HG02970 (cell line): ENCODE measurements around the gene SEC23IP.
"Not testable (repeated sequence)": the region's sequence is repeated elsewhere in the genome, so short reads cannot be mapped to it uniquely, and the experiment has no call there.

Source experiments
- ATAC-seq: cut with Tn5 transposase; IDR thresholded peaks from one replicate; pipeline ENCODE4 v1.9.1; 2021; ENCODE audit warnings: mild to moderate bottlenecking, moderate library complexity, moderate number of reproducible peaks; ENCODE audit not compliant: unreplicated experiment, low FRiP score

SEC23IP gene

DNA sequence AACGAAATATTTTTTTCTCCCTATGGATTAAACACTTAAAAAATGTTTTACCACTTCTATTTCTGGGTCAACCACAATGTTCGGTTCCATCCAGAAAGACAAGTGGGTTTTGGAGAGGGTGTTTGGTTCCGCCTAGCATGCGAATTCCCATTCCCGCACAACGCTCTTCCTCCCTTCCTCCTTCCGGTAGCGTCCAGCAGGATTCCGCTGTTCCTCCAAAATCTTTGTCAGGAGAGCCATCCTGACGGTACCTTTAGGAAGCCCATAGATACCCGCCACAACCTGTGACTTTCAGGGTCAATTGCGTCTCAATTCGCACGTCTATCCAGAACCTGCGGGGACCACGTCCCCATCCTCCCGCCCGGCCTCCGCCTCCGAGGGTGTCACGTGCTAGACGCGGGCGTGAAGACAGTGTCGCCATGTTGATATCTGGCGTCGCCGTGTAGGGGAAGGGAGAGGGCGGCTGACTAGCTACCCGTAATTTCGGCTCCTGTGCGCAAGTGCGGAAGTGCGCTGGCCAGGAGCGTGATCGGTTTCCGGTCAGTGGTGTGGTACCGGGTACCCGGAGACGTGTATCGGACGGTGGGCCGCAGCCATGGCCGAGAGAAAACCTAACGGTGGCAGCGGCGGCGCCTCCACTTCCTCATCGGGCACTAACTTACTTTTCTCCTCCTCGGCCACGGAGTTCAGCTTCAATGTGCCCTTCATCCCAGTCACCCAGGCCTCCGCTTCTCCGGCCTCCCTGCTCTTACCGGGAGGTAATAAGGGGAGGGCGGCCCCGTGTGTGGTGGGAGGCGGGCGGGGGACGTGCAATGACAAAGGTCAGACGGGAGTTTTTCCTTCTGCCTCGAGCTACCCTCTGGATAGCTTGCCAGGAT, at the start of gene SEC23IP:
Gene SEC23IP, plus strand, starts transcription at position 543 of the 878 bp plus-strand sequence. Its CDS starts 53 bp downstream, at position 596.
- ATAC-seq, result peak; percentile 96

DNA sequence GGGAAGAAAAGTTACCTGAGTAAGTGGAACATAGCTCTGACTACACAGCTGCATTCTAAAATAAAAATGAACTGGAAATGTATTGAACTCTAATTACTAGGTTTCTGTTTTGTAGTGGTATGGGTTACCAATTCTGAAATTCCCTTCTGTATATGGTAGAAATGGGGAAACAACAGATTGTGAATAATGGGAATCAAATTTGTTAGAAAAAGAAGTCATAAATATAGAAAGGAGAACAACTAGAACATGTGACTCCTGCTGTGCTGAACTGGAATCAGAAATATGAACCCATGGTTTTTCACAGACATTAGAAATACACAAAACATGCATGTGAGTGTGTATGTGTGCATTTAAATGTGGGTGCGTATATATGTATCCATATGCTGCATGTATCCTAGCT, 46.9 kb upstream of the SEC23IP start:
- no peak for ATAC-seq

DNA sequence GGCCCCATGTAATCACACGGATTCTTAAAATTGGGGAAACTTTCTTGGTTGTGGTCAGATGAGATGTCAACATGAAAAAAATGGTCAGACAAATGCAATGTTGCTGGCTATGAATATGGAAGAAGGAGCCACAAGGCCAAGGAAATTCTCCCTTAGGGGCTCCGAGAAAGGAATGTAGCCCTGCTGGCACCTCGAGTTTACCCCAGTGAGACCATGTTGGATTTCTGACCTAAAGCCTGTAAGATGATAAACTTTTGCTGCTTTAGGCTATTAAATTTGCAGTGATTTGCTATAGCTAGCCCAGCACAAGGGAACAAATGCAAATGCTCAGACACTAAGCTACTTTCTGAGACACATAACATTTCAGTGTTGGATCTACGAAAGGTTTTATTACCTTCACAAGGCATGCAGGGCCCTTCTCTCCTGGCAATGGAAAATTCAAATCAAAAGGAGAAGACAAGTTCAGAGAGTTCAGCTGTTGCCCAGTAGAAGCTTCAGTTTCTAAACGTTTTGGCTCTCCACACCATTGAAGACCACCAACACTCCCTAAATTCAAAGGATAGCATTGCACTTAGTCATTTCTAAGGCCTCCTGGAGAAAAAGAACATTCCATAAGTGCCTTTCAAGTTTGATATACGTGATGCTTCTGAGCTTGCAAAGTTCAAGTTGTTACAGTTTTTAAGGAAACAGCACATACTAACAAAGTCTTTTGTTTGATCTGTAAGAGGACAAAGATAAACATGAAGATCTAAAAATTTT, 43.3 kb upstream of the SEC23IP start:
- ATAC-seq, result no peak

DNA sequence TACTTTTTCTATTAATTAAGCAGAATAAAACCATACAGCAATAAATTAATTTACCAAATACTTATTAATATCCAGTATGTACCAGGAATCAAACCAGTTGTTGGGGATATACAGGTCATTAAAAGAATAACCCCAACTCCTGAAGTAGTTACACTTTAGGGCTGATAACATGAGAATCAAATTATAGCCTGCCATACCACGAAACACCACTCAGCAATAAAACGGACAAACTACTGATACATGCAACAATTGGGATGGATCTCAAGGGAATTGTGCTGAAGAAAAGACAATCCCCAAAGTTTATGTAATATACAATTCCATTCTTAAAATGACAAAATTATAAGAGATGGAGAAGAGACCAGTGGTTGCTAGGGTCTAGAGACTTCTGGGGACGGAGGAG, 42.6 kb upstream of the SEC23IP start:
- ATAC-seq, result no peak

DNA sequence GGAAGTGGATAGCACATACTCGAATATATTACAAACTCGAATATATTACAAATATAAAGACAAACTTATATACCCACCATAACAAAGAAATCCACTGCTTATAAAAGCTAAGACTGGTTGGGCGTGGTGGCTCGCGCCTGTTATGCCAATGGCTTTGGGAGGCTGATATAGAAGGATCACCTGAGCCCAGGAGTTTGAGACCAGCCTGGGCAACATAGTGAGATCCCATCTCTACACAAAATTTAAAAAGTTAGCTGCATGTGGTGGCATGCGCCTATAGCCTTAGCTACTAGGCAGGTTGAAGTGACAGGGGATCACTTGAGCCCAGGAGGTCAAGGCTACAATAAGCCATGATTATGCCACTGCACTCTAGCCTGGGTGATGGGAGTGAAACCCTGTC, 40.3 kb upstream of the SEC23IP start:
- no peak for ATAC-seq

- ATAC-seq, result no peak
Measured at GRCh38 chr10:119852822-119853221, 39.7 kb upstream of the SEC23IP start.

- no peak for ATAC-seq
Measured at GRCh38 chr10:119853574-119853973, 39.0 kb upstream of the SEC23IP start.

DNA sequence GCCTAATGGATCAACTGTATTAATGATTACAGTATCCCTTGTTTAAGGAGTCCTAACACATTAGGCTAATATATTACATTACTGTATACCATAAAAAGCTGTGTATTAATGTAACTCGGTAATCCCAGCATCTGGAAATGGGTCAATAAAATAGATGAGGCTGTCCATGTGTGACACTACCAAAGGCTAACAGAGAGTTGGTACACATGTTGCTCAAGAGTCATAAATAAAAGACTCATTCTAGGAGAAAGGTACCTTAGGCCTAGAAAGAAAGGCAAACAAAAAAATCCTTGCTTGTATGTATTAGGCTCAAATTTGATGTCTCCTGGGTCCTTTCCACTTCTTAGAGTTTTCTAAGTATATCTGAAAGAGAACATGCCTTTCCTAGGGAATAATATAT, 34.5 kb upstream of the SEC23IP start:
- no peak for ATAC-seq

GRCh38 chr10:119859420-119860258, 32.9 kb upstream of the SEC23IP start:
- no peak for ATAC-seq

DNA sequence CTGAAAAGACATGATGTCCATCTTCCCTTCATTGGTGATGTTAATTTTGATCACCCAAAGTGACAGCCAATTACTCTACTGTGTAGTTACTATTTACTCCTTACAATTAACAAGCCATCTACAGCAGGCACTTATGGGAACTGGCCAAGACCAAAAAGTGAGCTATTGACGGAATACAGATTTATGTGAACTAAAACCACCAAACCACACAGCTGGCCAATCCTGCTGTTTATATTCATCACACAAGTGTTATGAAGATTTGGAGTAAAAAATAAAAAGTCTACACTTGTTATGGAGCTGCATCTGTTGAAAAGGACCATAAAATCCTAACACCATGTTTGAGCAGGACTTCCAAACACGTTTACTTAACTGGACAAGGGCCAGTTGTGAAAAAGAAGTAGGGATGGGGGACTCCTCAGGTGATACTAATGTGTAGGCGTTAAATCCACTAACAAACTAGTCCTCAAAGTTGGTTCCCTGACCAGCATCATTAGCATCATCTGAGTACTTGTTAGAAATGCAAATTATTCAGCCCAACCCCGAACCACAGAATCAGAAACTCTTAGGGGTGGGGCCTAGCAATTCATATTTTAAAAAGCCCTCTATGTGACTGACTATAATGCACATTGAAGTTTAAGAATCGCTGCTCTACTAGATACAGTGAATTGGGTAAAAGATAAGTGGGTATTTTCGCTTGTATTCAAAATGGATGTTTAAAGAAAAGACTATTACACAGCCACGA, 31.5 kb upstream of the SEC23IP start:
- ATAC-seq, result no peak

- ATAC-seq, result no peak
Measured at GRCh38 chr10:119862524-119862923, 30.0 kb upstream of the SEC23IP start.

DNA sequence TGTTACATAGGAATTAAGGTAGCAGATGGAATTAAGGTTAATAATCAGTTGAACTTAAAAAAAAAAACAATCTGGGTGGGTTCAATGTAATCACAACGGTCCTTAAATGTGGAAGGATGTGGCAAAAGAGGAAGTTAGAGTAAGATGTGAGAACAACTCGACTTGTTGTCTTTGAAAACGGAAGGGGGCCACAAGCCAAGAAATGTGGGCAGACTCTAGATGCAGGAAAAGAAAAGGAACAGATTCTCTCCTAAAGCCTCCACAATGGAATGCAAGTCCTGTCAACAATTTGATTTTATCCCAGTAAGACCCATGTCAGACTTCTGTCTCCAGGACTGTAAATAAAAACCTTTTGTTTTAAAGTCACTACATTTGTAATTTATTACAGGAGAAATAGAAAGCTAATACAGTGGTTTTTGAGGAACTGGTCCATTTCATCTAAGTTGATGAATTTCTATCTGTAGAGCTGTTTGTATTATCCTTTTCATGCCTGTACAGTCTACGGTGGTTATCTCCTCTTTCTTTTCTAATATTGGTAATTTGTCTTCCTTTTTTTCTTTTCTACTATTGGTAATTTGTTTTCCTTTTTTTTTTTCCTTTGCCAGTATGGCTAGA, 28.5 kb upstream of the SEC23IP start:
- ATAC-seq, result no peak

DNA sequence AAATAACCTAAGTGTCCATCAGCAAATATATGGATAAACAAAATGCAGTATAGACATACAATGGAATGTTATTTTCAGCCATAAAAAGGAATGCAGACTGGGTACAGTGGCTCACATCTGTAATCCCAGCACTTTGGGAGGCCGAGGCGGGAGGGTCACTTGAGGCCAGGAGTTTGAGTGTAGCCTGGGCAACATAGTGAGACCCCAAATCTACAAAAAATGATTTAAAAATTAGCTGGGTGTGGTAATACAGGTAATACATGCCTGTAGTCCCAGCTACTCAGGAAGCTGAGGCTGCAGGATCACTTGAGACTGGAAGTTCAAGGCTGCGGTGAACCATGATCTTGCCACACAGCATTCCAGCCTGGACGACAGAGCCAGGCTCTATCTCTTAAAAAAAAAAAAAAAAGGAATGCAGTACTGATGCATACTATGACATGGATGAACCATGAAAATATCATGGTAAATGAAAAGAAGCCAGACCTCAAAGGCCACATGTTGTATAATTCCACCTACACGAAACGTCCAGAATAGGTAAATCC, 26.8 kb upstream of the SEC23IP start:
- no peak for ATAC-seq

- ATAC-seq, result no peak
Measured at GRCh38 chr10:119867317-119867716, 25.2 kb upstream of the SEC23IP start.

DNA sequence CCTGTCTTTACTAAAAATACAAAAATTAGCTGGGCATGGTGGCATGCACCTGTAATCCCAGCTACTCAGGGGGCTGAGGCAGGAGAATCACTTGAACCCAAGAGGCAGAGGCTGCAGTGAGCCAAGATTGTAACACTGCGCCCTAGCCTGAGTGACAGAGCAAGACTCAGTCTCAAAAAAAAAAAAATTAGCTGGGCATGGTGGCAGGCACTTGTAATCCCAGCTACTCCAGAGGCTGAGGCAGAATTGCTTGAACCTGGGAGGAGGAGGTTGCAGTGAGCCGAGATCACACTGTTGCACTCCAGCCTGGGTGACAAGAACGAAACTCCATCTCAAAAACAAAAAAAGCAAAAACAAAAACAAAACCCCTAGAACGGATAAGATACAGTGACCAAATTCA, 23.1 kb upstream of the SEC23IP start:
- not testable (repeated sequence) for ATAC-seq

GRCh38 chr10:119871881-119872609, 20.5 kb upstream of the SEC23IP start:
- peak; percentile 39 for ATAC-seq

DNA sequence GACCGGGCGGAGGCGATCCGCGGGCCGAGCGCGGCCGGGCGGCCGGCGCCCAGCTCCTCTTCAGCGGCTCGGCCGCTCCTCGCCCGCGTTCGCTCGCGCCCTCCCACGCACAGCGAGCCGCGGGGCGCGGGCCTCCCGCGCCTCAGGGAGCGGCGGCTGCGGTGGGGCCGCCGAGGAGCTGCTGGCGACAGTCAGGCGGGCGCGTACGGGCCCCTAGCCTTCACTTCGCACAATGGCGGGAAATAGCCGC, 20.0 kb upstream of the SEC23IP start, which contains the start of gene MCMBP:
Gene MCMBP, minus strand, starts transcription at position 234 of the 250 bp plus-strand sequence. CDS start 259 bp downstream, outside the sequence.
- peak; percentile 38 for ATAC-seq

DNA sequence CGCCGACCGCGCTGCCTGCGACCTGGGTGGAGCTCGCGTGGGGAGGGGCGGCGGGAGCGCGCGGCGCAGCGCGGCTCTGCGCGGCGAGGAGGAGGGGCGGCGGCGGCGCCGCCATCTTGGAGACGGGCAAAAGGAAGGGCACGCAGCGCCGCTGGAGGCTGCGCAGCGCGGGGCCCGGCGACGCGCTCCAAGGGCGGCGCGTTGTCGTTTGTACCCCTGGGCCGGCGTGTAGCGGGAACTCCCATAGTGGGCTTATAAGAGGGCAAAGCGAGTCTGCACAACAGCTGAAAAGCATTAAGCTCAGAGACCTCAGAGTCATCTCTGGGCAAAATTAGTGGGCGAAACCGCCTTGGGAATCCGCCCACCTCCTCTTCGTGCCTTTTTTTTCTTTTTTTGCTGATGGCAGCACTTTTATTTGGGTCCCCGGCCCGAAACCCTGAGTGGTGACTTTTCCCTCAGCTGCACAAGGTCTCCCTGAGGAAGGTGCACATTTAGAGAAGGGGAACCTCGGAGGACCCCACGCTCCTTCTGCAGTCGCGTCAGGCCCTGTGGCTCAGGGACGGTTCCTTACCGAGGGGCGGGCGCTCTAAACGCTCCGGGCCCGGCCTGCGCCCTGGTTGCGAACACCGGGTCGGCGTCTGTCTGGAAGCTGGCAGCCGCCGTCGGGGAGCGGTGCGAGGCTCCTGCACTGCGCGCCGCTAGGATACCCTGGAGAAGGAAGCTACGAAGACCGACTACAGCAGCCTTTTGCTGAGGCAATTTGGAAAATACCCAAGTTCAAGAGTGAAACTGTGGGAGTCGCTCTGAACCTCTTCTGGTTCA, 19.5 kb upstream of the SEC23IP start:
- ATAC-seq, result peak; percentile 93
